OCI-LY1 (cell line): Measurements from ENCODE around the gene KLHDC9.
"Not testable (repeated sequence)": the region's sequence is repeated elsewhere in the genome, so short reads cannot be mapped to it uniquely, and the experiment has no call there.

ENCODE experiments used
- H2AFZ ChIP-seq: fragments of 200-600 bp; sonication (generic), shearing (Covaris generic); 2 replicates; pipeline ENCODE4 v1.6.0; 2014; ENCODE audit warnings: antibody characterized with exemption, mild to moderate bottlenecking, low read length
- H3F3A ChIP-seq: fragments of 200-600 bp; sonication (generic), shearing (Covaris generic); 2 replicates; pipeline ENCODE4 v1.6.0; 2014; ENCODE audit warnings: mild to moderate bottlenecking, antibody characterized with exemption, low read length, moderate library complexity; ENCODE audit not compliant: insufficient read depth
- H3K27ac ChIP-seq: fragments of 200-600 bp; sonication (generic); 2 replicates; pipeline ENCODE4 v1.5.1; 2014; ENCODE audit warnings: low read length, mixed run types, mild to moderate bottlenecking, low read depth; ENCODE audit not compliant: poor library complexity, severe bottlenecking
- H3K27me3 ChIP-seq: fragments of 200-600 bp; sonication (generic); 2 replicates; pipeline ENCODE4 v1.6.0; 2014; ENCODE audit warnings: antibody characterized with exemption, mild to moderate bottlenecking, low read length, moderate library complexity; ENCODE audit not compliant: insufficient read depth
- H3K36me3 ChIP-seq: fragments of 200-600 bp; sonication (generic); 2 replicates; pipeline ENCODE4 v1.6.1; 2014; ENCODE audit warnings: mild to moderate bottlenecking, antibody characterized with exemption, low read length, moderate library complexity, mixed read lengths; ENCODE audit not compliant: insufficient read depth
- H3K4me1 ChIP-seq: fragments of 200-600 bp; sonication (generic); 2 replicates; pipeline ENCODE4 v1.5.1; 2014; ENCODE audit warnings: mild to moderate bottlenecking, low read length, moderate library complexity; ENCODE audit not compliant: insufficient read depth, severe bottlenecking
- H3K4me2 ChIP-seq: fragments of 200-600 bp; sonication (generic), shearing (Covaris generic); 2 replicates; pipeline ENCODE4 v1.6.1; 2014; ENCODE audit warnings: low read length
- H3K4me3 ChIP-seq: fragments of 200-600 bp; sonication (generic); 2 replicates; pipeline ENCODE4 v1.5.1; 2014; ENCODE audit warnings: low read length, low read depth, mild to moderate bottlenecking, mixed read lengths; ENCODE audit not compliant: poor library complexity, severe bottlenecking
- H3K79me2 ChIP-seq: fragments of 200-600 bp; shearing (Covaris generic); 2 replicates; pipeline ENCODE4 v1.6.1; 2016; ENCODE audit warnings: mixed run types, low read length, mixed read lengths; ENCODE audit not compliant: insufficient read depth
- H3K9ac ChIP-seq: fragments of 200-600 bp; sonication (generic), shearing (Covaris generic); 2 replicates; pipeline ENCODE4 v1.6.1; 2014; ENCODE audit warnings: mild to moderate bottlenecking, low read length, mixed read lengths
- H3K9me2 ChIP-seq: fragments of 200-600 bp; sonication (generic), shearing (Covaris generic); 2 replicates; pipeline ENCODE4 v1.6.1; 2014; ENCODE audit warnings: low read depth, mild to moderate bottlenecking, low read length, mixed read lengths
- H3K9me3 ChIP-seq: fragments of 200-600 bp; shearing (Covaris generic); 2 replicates; pipeline ENCODE4 v1.6.1; 2014; ENCODE audit warnings: low read length, mixed read lengths
- H4K20me1 ChIP-seq: fragments of 200-600 bp; sonication (generic), shearing (Covaris generic); 2 replicates; pipeline ENCODE4 v1.6.0; 2016; ENCODE audit warnings: mild to moderate bottlenecking, low read length; ENCODE audit not compliant: insufficient read depth
- EZH2 ChIP-seq: fragments of 200-600 bp; sonication (generic), shearing (Covaris generic); IDR thresholded peaks from 2 replicates; pipeline ENCODE4 v1.8.0; 2017; ENCODE audit warnings: borderline replicate concordance, mixed run types, mild to moderate bottlenecking, antibody characterized with exemption, low read length, moderate library complexity, mixed read lengths
- TF ChIP-seq, protein P1 (sequence below): fragments of 200-600 bp; sonication (generic), shearing (Covaris generic); IDR thresholded peaks from 2 replicates; pipeline ENCODE4 v1.5.1; 2017; ENCODE audit warnings: mild to moderate bottlenecking, antibody characterized with exemption, low read length, moderate library complexity, mixed read lengths

KLHDC9 gene

DNA sequence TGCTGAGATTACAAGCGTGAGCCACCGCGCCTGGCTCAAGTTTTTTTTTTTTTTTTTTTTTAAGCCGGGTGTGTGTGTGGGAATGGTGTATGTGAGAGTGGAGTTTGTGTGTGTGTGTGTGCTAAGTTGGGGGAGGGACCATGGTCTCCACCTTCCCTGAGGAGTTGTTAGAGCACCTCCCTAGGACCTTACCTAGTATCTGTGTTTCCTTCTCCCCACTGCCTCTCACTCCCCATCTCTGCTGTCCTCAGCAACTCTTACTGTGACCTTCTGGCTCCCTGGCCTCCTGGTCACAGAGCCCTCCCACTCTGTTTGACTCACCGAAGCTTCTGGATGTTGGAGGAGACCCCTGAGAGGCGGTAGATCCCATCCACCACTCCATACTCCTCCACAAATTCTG is 38.9 kb upstream of the KLHDC9 start:
- H3K9me3 ChIP-seq, result no peaks in the 10 kb centered on the region
- H3K27ac ChIP-seq, result no peak overlapping the region
- no peaks in the 10 kb centered on the region for H3K4me1 ChIP-seq
- no peak overlapping the region for H2AFZ ChIP-seq
- H3K36me3 ChIP-seq, result peaks cover 48% of the 10 kb centered on the region
- TF ChIP-seq EZH2, result no peak
- TF ChIP-seq, protein P1, sequence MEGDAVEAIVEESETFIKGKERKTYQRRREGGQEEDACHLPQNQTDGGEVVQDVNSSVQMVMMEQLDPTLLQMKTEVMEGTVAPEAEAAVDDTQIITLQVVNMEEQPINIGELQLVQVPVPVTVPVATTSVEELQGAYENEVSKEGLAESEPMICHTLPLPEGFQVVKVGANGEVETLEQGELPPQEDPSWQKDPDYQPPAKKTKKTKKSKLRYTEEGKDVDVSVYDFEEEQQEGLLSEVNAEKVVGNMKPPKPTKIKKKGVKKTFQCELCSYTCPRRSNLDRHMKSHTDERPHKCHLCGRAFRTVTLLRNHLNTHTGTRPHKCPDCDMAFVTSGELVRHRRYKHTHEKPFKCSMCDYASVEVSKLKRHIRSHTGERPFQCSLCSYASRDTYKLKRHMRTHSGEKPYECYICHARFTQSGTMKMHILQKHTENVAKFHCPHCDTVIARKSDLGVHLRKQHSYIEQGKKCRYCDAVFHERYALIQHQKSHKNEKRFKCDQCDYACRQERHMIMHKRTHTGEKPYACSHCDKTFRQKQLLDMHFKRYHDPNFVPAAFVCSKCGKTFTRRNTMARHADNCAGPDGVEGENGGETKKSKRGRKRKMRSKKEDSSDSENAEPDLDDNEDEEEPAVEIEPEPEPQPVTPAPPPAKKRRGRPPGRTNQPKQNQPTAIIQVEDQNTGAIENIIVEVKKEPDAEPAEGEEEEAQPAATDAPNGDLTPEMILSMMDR, result no peak
- H4K20me1 ChIP-seq, result no peaks in the 10 kb centered on the region
- H3K27me3 ChIP-seq, result no peaks in the 10 kb centered on the region
- no peak overlapping the region for H3K9ac ChIP-seq
- no peak overlapping the region for H3K4me3 ChIP-seq
- H3K9me2 ChIP-seq, result no peaks in the 10 kb centered on the region
- no peaks in the 10 kb centered on the region for H3K79me2 ChIP-seq
- H3K4me2 ChIP-seq, result no peak overlapping the region
- no peaks in the 10 kb centered on the region for H3F3A ChIP-seq

DNA sequence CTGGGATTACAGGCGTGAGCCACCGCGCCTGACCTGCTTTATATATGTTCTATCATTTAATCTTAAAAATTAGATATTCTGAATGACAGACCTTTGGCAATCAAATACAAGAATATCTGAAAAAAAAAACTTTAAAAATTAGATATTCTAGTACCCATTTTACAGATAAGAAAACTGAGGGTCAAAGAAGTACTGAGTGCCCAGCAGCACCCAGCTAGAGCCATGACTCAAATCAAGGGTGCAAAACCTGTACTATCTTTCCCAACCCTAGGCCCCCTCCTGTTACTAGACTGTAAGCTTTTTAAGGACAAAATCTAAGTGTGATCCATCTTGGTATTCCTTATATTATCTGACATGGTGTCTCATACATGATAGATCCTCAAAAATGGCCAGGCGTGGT is 36.7 kb upstream of the KLHDC9 start:
- no peak overlapping the region for H3K4me3 ChIP-seq
- H3K9ac ChIP-seq, result no peak overlapping the region
- no peaks in the 10 kb centered on the region for H3K4me1 ChIP-seq
- H4K20me1 ChIP-seq, result no peaks in the 10 kb centered on the region
- no peak overlapping the region for H2AFZ ChIP-seq
- no peaks in the 10 kb centered on the region for H3K27me3 ChIP-seq
- no peak overlapping the region for H3K27ac ChIP-seq
- no peak for TF ChIP-seq EZH2
- TF ChIP-seq, protein P1, result no peak
- H3K4me2 ChIP-seq, result no peak overlapping the region
- H3F3A ChIP-seq, result no peaks in the 10 kb centered on the region
- H3K79me2 ChIP-seq, result no peaks in the 10 kb centered on the region
- peaks cover 35% of the 10 kb centered on the region for H3K36me3 ChIP-seq
- no peaks in the 10 kb centered on the region for H3K9me2 ChIP-seq
- no peaks in the 10 kb centered on the region for H3K9me3 ChIP-seq

DNA sequence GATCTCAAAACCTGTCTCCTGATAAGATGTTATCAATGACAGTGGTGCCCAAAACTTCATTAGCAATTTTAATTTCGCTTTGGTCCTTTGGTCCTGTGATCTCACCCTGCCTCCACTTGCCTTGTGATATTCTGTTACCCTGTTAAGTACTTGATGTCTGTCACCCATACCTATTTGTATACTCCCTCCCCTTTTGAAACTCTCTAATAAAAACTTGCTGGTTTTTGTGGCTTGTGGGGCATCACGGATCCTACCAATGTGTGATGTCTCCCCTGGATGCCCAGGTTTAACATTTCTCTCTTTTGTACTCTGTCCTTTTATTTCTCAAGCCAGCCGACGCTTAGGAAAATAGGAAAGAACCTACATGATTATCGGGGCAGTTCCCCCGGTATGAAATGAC is 34.2 kb upstream of the KLHDC9 start:
- H3K4me2 ChIP-seq, H3K9ac ChIP-seq, H3K9me3 ChIP-seq, H3K4me3 ChIP-seq, H3F3A ChIP-seq, H4K20me1 ChIP-seq, H3K27ac ChIP-seq, H3K27me3 ChIP-seq, H2AFZ ChIP-seq, H3K9me2 ChIP-seq: not testable (repeated sequence)
- Histone ChIP-seq H3K4me1 (peaks cover 24% of the 10 kb centered on the region), H3K79me2 (0 out of 2 replicates have a peak, but pooled peaks cover 13% of the 10 kb centered on the region), H3K36me3 (peaks cover 22% of the 10 kb centered on the region)

DNA sequence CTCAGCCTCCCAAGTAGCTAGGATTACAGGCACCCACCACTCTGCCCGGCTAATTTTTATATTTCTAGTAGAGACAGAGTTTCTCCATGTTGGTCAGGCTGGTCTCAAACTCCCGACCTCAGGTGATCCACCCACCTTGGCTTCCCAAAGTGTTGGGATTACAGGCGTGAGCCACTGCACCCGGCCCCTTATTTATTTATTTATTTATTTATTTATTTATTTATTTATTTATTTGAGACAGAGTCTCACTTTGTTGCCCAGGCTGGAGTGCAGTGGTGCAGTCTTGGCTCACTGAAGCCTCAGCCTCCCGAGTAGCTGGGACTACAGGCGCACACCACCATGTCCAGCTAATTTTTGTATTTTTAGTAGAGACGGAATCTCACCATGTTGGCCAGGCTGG is 32.5 kb upstream of the KLHDC9 start:
- not testable (repeated sequence) for H3K27me3 ChIP-seq, H2AFZ ChIP-seq, H3K4me3 ChIP-seq, H3K4me2 ChIP-seq, H3K27ac ChIP-seq, H3K9ac ChIP-seq, H3K9me2 ChIP-seq, H4K20me1 ChIP-seq, H3F3A ChIP-seq, H3K9me3 ChIP-seq
- Histone ChIP-seq H3K79me2 (0 out of 2 replicates have a peak, but pooled peaks cover 16% of the 10 kb centered on the region), H3K4me1 (peaks cover 29% of the 10 kb centered on the region), H3K36me3 (peaks cover 12% of the 10 kb centered on the region; the same call in 1 of the 2 replicates)
